H9 (cell line): ENCODE results near the gene ALX4. TPM values are rescaled to one million over a fixed set of nuclear protein-coding genes. Genes with fewer than 3 reads are reported as not detected.

Experiments used
- DNase-seq: peaks from one replicate; pipeline ENCODE4 v3.0.0-alpha.2; 2017
- H2AFZ ChIP-seq: one replicate; pipeline ENCODE4 v1.6.1; 2013; ENCODE audit warnings: mild to moderate bottlenecking, low read length, control low read depth, moderate library complexity
- H2AK5ac ChIP-seq: 2 replicates; pipeline ENCODE4 v1.6.1; 2013; ENCODE audit warnings: low read length, control low read depth, mixed read lengths; ENCODE audit not compliant: insufficient read length
- H2BK120ac ChIP-seq: one replicate; pipeline ENCODE4 v1.6.1; 2013; ENCODE audit warnings: low read depth, mild to moderate bottlenecking, low read length, control low read depth, inconsistent platforms; ENCODE audit not compliant: poor library complexity, severe bottlenecking
- H2BK12ac ChIP-seq: 2 replicates; pipeline ENCODE4 v1.6.1; 2013; ENCODE audit warnings: low read length, control low read depth, mixed read lengths, low read depth; ENCODE audit not compliant: insufficient read length
- H2BK15ac ChIP-seq: 2 replicates; pipeline ENCODE4 v1.6.1; 2013; ENCODE audit warnings: low read depth, low read length, control low read depth
- H2BK20ac ChIP-seq: one replicate; pipeline ENCODE4 v1.6.1; 2013; ENCODE audit warnings: low read depth, mild to moderate bottlenecking, low read length, control low read depth, inconsistent platforms; ENCODE audit not compliant: poor library complexity, severe bottlenecking
- H2BK5ac ChIP-seq: 2 replicates; pipeline ENCODE4 v1.6.1; 2013; ENCODE audit warnings: low read length, control low read depth, mixed read lengths; ENCODE audit not compliant: insufficient read length
- H3K14ac ChIP-seq: 2 replicates; pipeline ENCODE4 v1.6.1; 2013; ENCODE audit warnings: low read length, control low read depth; ENCODE audit not compliant: insufficient read depth
- H3K18ac ChIP-seq: 2 replicates; pipeline ENCODE4 v1.6.1; 2013; ENCODE audit warnings: low read depth, mild to moderate bottlenecking, mixed read lengths, low read length, control low read depth; ENCODE audit not compliant: insufficient read length
- H3K23ac ChIP-seq: 2 replicates; pipeline ENCODE4 v1.6.1; 2013; ENCODE audit warnings: low read length, control low read depth, mixed read lengths, low read depth; ENCODE audit not compliant: insufficient read length
- H3K23me2 ChIP-seq: 2 replicates; pipeline ENCODE4 v1.6.1; 2013; ENCODE audit warnings: low read depth, mild to moderate bottlenecking, mixed read lengths, low read length, control low read depth; ENCODE audit not compliant: insufficient read length, poor library complexity, severe bottlenecking
- H3K27ac ChIP-seq: 2 replicates; pipeline ENCODE4 v1.5.1; 2013; ENCODE audit warnings: low read length, control low read depth, mixed read lengths, low read depth; ENCODE audit not compliant: insufficient read length
- H3K27me3 ChIP-seq: 2 replicates; pipeline ENCODE4 v1.6.1; 2013; ENCODE audit warnings: low read length, control low read depth, inconsistent platforms; ENCODE audit not compliant: insufficient read depth
- H3K4ac ChIP-seq: 2 replicates; pipeline ENCODE4 v1.6.1; 2013; ENCODE audit warnings: low read depth, mild to moderate bottlenecking, control low read depth, inconsistent platforms, low read length, moderate library complexity
- H3K4me1 ChIP-seq: 2 replicates; pipeline ENCODE4 v1.6.1; 2013; ENCODE audit warnings: low read length, control low read depth, inconsistent platforms; ENCODE audit not compliant: insufficient read depth
- H3K4me2 ChIP-seq: 2 replicates; pipeline ENCODE4 v1.6.1; 2013; ENCODE audit warnings: low read length, control low read depth, mixed read lengths; ENCODE audit not compliant: insufficient read length, insufficient read depth
- H3K56ac ChIP-seq: 2 replicates; pipeline ENCODE4 v1.6.1; 2013; ENCODE audit warnings: low read depth, mild to moderate bottlenecking, mixed read lengths, low read length, control low read depth; ENCODE audit not compliant: insufficient read length
- H3K79me1 ChIP-seq: 2 replicates; pipeline ENCODE4 v1.6.1; 2013; ENCODE audit warnings: low read depth, mild to moderate bottlenecking, moderate library complexity, low read length, control low read depth, inconsistent platforms; ENCODE audit not compliant: insufficient read depth, poor library complexity, severe bottlenecking
- H3K79me2 ChIP-seq: 2 replicates; pipeline ENCODE4 v1.6.1; 2013; ENCODE audit warnings: low read length, control low read depth, inconsistent platforms; ENCODE audit not compliant: insufficient read depth
- H3K9ac ChIP-seq: 2 replicates; pipeline ENCODE4 v1.6.1; 2013; ENCODE audit warnings: low read length, control low read depth, mixed read lengths; ENCODE audit not compliant: insufficient read length; ENCODE audit errors: extremely low read depth
- H3K9me3 ChIP-seq: one replicate; pipeline ENCODE4 v1.6.1; 2013; ENCODE audit warnings: low read depth, low read length, inconsistent platforms; ENCODE audit not compliant: control insufficient read depth
- H3T11ph ChIP-seq: one replicate; pipeline ENCODE4 v1.6.1; 2013; ENCODE audit warnings: mild to moderate bottlenecking, low read length, control low read depth, inconsistent platforms
- H4K20me1 ChIP-seq: one replicate; pipeline ENCODE4 v1.6.1; 2013; ENCODE audit not compliant: control insufficient read depth, insufficient read length, insufficient read depth
- H4K5ac ChIP-seq: 2 replicates; pipeline ENCODE4 v1.6.1; 2013; ENCODE audit warnings: low read depth, mild to moderate bottlenecking, mixed read lengths, low read length, control low read depth; ENCODE audit not compliant: insufficient read length
- H4K8ac ChIP-seq: replicated peaks from 2 replicates; pipeline ENCODE4 v1.6.1; 2013; ENCODE audit warnings: low read length, control low read depth, mixed read lengths, low read depth; ENCODE audit not compliant: insufficient read length
- H4K91ac ChIP-seq: 2 replicates; pipeline ENCODE4 v1.6.1; 2013; ENCODE audit warnings: low read depth, mild to moderate bottlenecking, moderate library complexity, mixed read lengths, low read length, control low read depth; ENCODE audit not compliant: insufficient read length
- H3K27ac Mint-ChIP-seq, 3 experiments: 2 replicates in 2 of 3; 3 replicates in 1 of 3; pipeline ENCODE4 v1.8.0; 2020 to 2021; ENCODE audit warnings: mixed read lengths in 3 of 3, mild to moderate bottlenecking in 1 of 3, moderate library complexity in 1 of 3
- H3K27me3 Mint-ChIP-seq: 2 replicates; pipeline ENCODE4 v1.8.0; 2021; ENCODE audit warnings: low read depth, mild to moderate bottlenecking, moderate library complexity, mixed read lengths
- H3K36me3 Mint-ChIP-seq, 3 experiments: 2 replicates in 2 of 3; 3 replicates in 1 of 3; pipeline ENCODE4 v1.8.0; 2020 to 2021; ENCODE audit warnings: low read depth in 3 of 3, mixed read lengths in 3 of 3; ENCODE audit not compliant: insufficient read depth in 1 of 3
- H3K4me1 Mint-ChIP-seq, 2 experiments: 2 replicates each; pipeline ENCODE4 v1.8.0; 2020; ENCODE audit warnings: mixed read lengths in 2 of 2
- H3K4me3 Mint-ChIP-seq, 2 experiments: 2 replicates in 1 of 2; 3 replicates in 1 of 2; pipeline ENCODE4 v1.8.0; 2020 to 2021; ENCODE audit warnings: mild to moderate bottlenecking in 2 of 2, mixed read lengths in 2 of 2, moderate library complexity in 1 of 2
- H3K9me3 Mint-ChIP-seq, 2 experiments: 2 replicates in 1 of 2; 3 replicates in 1 of 2; pipeline ENCODE4 v1.8.0; 2020; ENCODE audit warnings: mild to moderate bottlenecking in 2 of 2, mixed read lengths in 2 of 2, moderate library complexity in 1 of 2
- WGBS: extraction: QIAGEN DNeasy Blood & Tissue Kit; methylation state at CpG from one replicate; pipeline ENCODE4 v1.1.7; 2013; ENCODE audit warnings: missing lambda C conversion rate, low lambda C conversion rate, mixed read lengths; ENCODE audit not compliant: insufficient read length; ENCODE audit errors: extremely low coverage; 5-methylcytosine and 5-hydroxymethylcytosine counted together
- total RNA-seq: library from RNA; stranded (reverse); gene quantifications from 2 replicates; pipeline ENCODE4 v1.2.1, GENCODE V29; 2021
- TF ChIP-seq, protein P1 (sequence below): fragments of 200-600 bp; sonication (generic); conservative IDR thresholded peaks from 3 replicates; pipeline ENCODE4 v1.8.0; 2021; ENCODE audit warnings: antibody characterized with exemption, mild to moderate bottlenecking

ALX4 gene
- total RNA-seq, 1 experiment from 2014 or later = not detected

DNA sequence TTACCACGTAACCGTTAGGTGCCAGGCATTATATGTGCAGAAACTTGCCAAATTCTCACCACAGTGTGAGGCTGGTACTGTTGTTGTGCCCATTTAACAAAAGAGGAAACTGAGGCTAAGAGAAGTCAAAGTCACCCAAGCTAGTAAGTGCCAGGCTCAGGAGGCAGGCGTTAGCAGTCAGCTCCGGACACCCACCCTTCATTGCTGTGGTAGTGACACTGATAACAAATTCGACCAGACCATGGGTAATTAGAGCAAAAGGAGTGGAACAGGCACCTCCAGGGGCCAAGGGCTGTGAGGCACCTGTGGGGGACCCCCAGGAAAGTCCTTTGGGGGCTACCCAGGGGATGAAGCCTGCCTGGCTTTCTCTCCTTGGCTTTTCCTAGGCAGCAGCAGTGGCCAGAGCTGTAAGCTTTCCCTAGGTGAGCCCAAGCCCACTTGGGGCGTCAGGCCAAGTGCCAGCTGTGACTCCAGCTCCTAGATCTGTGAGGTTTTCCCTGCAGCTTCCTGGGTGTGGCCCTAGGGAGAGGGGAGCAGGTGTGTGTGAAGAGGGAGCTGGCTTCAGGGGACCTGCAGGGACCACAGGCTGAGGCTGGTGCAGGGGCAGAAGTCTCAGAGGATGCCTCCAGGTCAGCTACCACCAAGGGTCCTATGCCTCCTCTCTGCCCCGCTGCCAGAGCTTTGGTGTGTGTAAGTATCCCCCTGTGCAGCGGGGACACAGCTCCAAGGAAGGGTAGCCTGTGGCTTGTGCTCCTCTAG, 19.7 kb upstream of the ALX4 start:
- no CpG with 5 or more reads among the region's 8 CpGs for WGBS
- Histone ChIP-seq H4K8ac (no peak overlapping the region), H2BK120ac (no peak overlapping the region), H4K91ac (no peak overlapping the region), H3K4me2 (no peak overlapping the region), H3K27me3 (peaks cover 5% of the 10 kb centered on the region; the same call in 1 of the 2 replicates), H2BK15ac (no peak overlapping the region), H2BK5ac (no peak overlapping the region), H2BK20ac (no peak overlapping the region), H3K9ac (no peak overlapping the region), H3K18ac (no peak overlapping the region), H3K9me3 (no peaks in the 10 kb centered on the region), H4K20me1 (no peaks in the 10 kb centered on the region), H3T11ph (no peak overlapping the region), H3K79me2 (no peaks in the 10 kb centered on the region), H3K4ac (no peak overlapping the region), H2AK5ac (no peak overlapping the region), H3K23ac (no peak overlapping the region), H3K56ac (no peak overlapping the region), H3K14ac (no peak overlapping the region), H2BK12ac (no peak overlapping the region), H3K4me1 (no peaks in the 10 kb centered on the region), H2AFZ (no peak overlapping the region), H3K23me2 (no peaks in the 10 kb centered on the region), H4K5ac (no peak overlapping the region), H3K27ac (no peak overlapping the region), H3K79me1 (no peaks in the 10 kb centered on the region)
- TF ChIP-seq, protein P1, sequence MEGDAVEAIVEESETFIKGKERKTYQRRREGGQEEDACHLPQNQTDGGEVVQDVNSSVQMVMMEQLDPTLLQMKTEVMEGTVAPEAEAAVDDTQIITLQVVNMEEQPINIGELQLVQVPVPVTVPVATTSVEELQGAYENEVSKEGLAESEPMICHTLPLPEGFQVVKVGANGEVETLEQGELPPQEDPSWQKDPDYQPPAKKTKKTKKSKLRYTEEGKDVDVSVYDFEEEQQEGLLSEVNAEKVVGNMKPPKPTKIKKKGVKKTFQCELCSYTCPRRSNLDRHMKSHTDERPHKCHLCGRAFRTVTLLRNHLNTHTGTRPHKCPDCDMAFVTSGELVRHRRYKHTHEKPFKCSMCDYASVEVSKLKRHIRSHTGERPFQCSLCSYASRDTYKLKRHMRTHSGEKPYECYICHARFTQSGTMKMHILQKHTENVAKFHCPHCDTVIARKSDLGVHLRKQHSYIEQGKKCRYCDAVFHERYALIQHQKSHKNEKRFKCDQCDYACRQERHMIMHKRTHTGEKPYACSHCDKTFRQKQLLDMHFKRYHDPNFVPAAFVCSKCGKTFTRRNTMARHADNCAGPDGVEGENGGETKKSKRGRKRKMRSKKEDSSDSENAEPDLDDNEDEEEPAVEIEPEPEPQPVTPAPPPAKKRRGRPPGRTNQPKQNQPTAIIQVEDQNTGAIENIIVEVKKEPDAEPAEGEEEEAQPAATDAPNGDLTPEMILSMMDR = no peak
- Mint-ChIP-seq H3K4me1 (peaks cover 5 to 25% of the 10 kb centered on the region in 2 experiments), H3K27me3 (peaks cover 75% of the 10 kb centered on the region), H3K27ac (no peak overlapping the region), H3K9me3 (peaks cover 0 to 3% of the 10 kb centered on the region in 2 experiments; a peak in 1 of 5 replicates), H3K4me3 (no peak overlapping the region), H3K36me3 (no peaks in the 10 kb centered on the region)
- no peak for DNase-seq
